ENCODE results near the gene RNU1-3. TPM values are rescaled to one million over a fixed set of nuclear protein-coding genes. Genes with fewer than 3 reads are reported as not detected.
"Not testable (repeated sequence)": the region's sequence is repeated elsewhere in the genome, so short reads cannot be mapped to it uniquely, and the experiment has no call there.

RNU1-3 gene
- total and polyA plus RNA-seq, 4 donors: under 0.01 to 16.7 (median under 0.01) TPM; not detected in 1

GRCh38 chr1:16644482-16645270 lies 22.1 kb downstream of the RNU1-3 start:
- H3K9ac ChIP-seq (ENCODE audit: low read depth in 1 of 2, low read length in 2 of 2): peak overlapping the region; percentile 79 to 99
- TF ChIP-seq SP1 (IDR thresholded peaks at IDR 0.05): peak; percentile 52
- TF ChIP-seq, protein P1, sequence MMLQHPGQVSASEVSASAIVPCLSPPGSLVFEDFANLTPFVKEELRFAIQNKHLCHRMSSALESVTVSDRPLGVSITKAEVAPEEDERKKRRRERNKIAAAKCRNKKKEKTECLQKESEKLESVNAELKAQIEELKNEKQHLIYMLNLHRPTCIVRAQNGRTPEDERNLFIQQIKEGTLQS (IDR thresholded peaks at IDR 0.05): peak; percentile 3
- TF ChIP-seq, protein P2, sequence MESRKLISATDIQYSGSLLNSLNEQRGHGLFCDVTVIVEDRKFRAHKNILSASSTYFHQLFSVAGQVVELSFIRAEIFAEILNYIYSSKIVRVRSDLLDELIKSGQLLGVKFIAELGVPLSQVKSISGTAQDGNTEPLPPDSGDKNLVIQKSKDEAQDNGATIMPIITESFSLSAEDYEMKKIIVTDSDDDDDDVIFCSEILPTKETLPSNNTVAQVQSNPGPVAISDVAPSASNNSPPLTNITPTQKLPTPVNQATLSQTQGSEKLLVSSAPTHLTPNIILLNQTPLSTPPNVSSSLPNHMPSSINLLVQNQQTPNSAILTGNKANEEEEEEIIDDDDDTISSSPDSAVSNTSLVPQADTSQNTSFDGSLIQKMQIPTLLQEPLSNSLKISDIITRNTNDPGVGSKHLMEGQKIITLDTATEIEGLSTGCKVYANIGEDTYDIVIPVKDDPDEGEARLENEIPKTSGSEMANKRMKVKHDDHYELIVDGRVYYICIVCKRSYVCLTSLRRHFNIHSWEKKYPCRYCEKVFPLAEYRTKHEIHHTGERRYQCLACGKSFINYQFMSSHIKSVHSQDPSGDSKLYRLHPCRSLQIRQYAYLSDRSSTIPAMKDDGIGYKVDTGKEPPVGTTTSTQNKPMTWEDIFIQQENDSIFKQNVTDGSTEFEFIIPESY (IDR thresholded peaks at IDR 0.05): peak; percentile 96
- TF ChIP-seq YY1 (IDR thresholded peaks at IDR 0.05): peak; percentile 85
- TF ChIP-seq NR2F2 (IDR thresholded peaks at IDR 0.05): peak; percentile 73
- peak; percentile 12 to 43 for TF ChIP-seq RXRA (IDR thresholded peaks at IDR 0.05)
- peak; percentile 48 for TF ChIP-seq CTCF (IDR thresholded peaks at IDR 0.05; ENCODE audit: low read depth, low read length, missing input control)
- TF ChIP-seq EGR1 (IDR thresholded peaks at IDR 0.05; ENCODE audit: low read depth in 2 of 2): peak in 1 of 2 donors; percentile 29
- peak; percentile 27 to 54 for TF ChIP-seq RAD21 (IDR thresholded peaks at IDR 0.05)
- TF ChIP-seq REST (IDR thresholded peaks at IDR 0.05): peak; percentile 66
- TF ChIP-seq GABPA (IDR thresholded peaks at IDR 0.05 in 1 of 2, conservative IDR thresholded peaks at IDR 0.05 in 1 of 2): peak in 1 of 2 donors; percentile 86
- H3K27me3 ChIP-seq (ENCODE audit: control insufficient read depth in 4 of 4, insufficient read depth in 4 of 4, low read length in 3 of 4); H3K9me3 ChIP-seq (ENCODE audit: control insufficient read depth in 4 of 4, low read length in 3 of 4); H3K36me3 ChIP-seq (ENCODE audit: control insufficient read depth in 4 of 4, insufficient read depth in 3 of 4, low read depth in 1 of 4, low read length in 3 of 4): not testable (repeated sequence)
- WGBS: 4% methylated on average over 61 of the region's 61 CpGs
- peak overlapping the region; percentile 90 to 95 for H3K27ac ChIP-seq (ENCODE audit: low read depth in 1 of 2, low read length in 2 of 2)
- H3K4me1 ChIP-seq (ENCODE audit: control insufficient read depth in 4 of 4, insufficient read depth in 4 of 4, low read length in 3 of 4): peaks cover 10 to 43% (median 32%) of the 10 kb centered on the region in 4 donors
- peak overlapping the region; percentile 73 to 97 (median 96) for H3K4me3 ChIP-seq (ENCODE audit: low read depth in 1 of 3, low read length in 3 of 3)
- peak; percentile 100 for DNase-seq (ENCODE audit: low spot score)

- TF ChIP-seq, protein P2 (IDR thresholded peaks at IDR 0.05): no peak
- TF ChIP-seq YY1 (IDR thresholded peaks at IDR 0.05) (no peak), RXRA (IDR thresholded peaks at IDR 0.05) (no peak)
- TF ChIP-seq, protein P1 (IDR thresholded peaks at IDR 0.05): peak; percentile 8
- H3K4me1 ChIP-seq (ENCODE audit: control insufficient read depth in 4 of 4, insufficient read depth in 4 of 4, low read length in 3 of 4): peaks cover 10 to 49% (median 36%) of the 10 kb centered on the region in 4 donors
- peaks cover 0 to 3% (median 0%) of the 10 kb centered on the region in 4 donors for H3K36me3 ChIP-seq (ENCODE audit: control insufficient read depth in 4 of 4, insufficient read depth in 3 of 4, low read depth in 1 of 4, low read length in 3 of 4)
- H3K27ac ChIP-seq (ENCODE audit: low read depth in 1 of 2, low read length in 2 of 2): peak overlapping the region; percentile 90 to 95
- H3K9ac ChIP-seq (ENCODE audit: low read depth in 1 of 2, low read length in 2 of 2): peak overlapping the region; percentile 79 to 99
- peak overlapping the region; percentile 73 to 97 (median 96) for H3K4me3 ChIP-seq (ENCODE audit: low read depth in 1 of 3, low read length in 3 of 3)
- DNase-seq (ENCODE audit: low spot score): peak; percentile 88
- H3K9me3 ChIP-seq (ENCODE audit: control insufficient read depth in 4 of 4, low read length in 3 of 4): no peaks in the 10 kb centered on the region
- H3K27me3 ChIP-seq (ENCODE audit: control insufficient read depth in 4 of 4, insufficient read depth in 4 of 4, low read length in 3 of 4): no peaks in the 10 kb centered on the region
- under 1% methylated on average over 16 of the region's 16 CpGs for WGBS
Observed at GRCh38 chr1:16644193-16644481, 22.6 kb downstream of the RNU1-3 start.

Data from liver (tissue), 9 donors.